ENCODE results near the gene PRR5L.

Gene PRR5L

GRCh38 chr11:36380296-36381014, 84.4 kb downstream of the PRR5L start:
- no peak for DNase-seq

- no peak for DNase-seq
Observed at GRCh38 chr11:36381015-36381360, 84.9 kb downstream of the PRR5L start.

GRCh38 chr11:36383195-36383594, 87.1 kb downstream of the PRR5L start:
- no peak for DNase-seq

- no peak for DNase-seq
Observed at GRCh38 chr11:36385121-36385970, 89.3 kb downstream of the PRR5L start.

- no peak for DNase-seq
Observed at GRCh38 chr11:36386411-36386810, 90.3 kb downstream of the PRR5L start.

- no peak for DNase-seq
Observed at GRCh38 chr11:36388071-36388470, 92.0 kb downstream of the PRR5L start.

- DNase-seq, result no peak
Observed at GRCh38 chr11:36388951-36389350, 92.9 kb downstream of the PRR5L start.

- DNase-seq, result no peak
Observed at GRCh38 chr11:36389811-36390210, 93.7 kb downstream of the PRR5L start.

GRCh38 chr11:36390963-36391471, 94.9 kb downstream of the PRR5L start:
- DNase-seq, result no peak

GRCh38 chr11:36392196-36392595, 96.1 kb downstream of the PRR5L start:
- DNase-seq, result no peak

- DNase-seq, result no peak
Observed at GRCh38 chr11:36394056-36394455, 98.0 kb downstream of the PRR5L start.

GRCh38 chr11:36394926-36395325, 98.8 kb downstream of the PRR5L start:
- no peak for DNase-seq

GRCh38 chr11:36395978-36396736, 100.1 kb downstream of the PRR5L start:
- no peak for DNase-seq

GRCh38 chr11:36398231-36398953, 102.3 kb downstream of the PRR5L start:
- no peak for DNase-seq

GRCh38 chr11:36399236-36399635, 103.1 kb downstream of the PRR5L start:
- DNase-seq, result no peak

- no peak for DNase-seq
Observed at GRCh38 chr11:36399745-36400144, 103.7 kb downstream of the PRR5L start.

- no peak for DNase-seq
Observed at GRCh38 chr11:36400766-36401455, 104.8 kb downstream of the PRR5L start.

GRCh38 chr11:36402568-36403170, 106.6 kb downstream of the PRR5L start:
- DNase-seq, result no peak

GRCh38 chr11:36403661-36404060, 107.6 kb downstream of the PRR5L start:
- no peak for DNase-seq

GRCh38 chr11:36404831-36405230, 108.7 kb downstream of the PRR5L start:
- no peak for DNase-seq

- no peak for DNase-seq
Observed at GRCh38 chr11:36405585-36406367, 109.7 kb downstream of the PRR5L start.

Measured in T-helper 9 cell (primary cell).